KBM-7 (cell line): ENCODE results near the gene RNF38.
"Not testable (repeated sequence)": the region's sequence is repeated elsewhere in the genome, so short reads cannot be mapped to it uniquely, and the experiment has no call there.

ENCODE experiments used
- DNase-seq: peaks from one replicate; pipeline ENCODE4 v3.0.0-alpha.2; 2015
- in situ Hi-C: fragments of 300-500 bp; cut with MboI; formaldehyde crosslinking; loops from 2 replicates; pipeline ENCODE4 v1.14.3; 2020; ENCODE audit warnings: low sequenced_read_pairs, low pct_unique_long_range_greater_than_20kb, mixed read lengths

RNF38 gene

GRCh38 chr9:36345103-36345846 is 54.8 kb downstream of the RNF38 start:
- DNase-seq = no peak
- in situ Hi-C loops = no loop called here

GRCh38 chr9:36341936-36342577 is 58.0 kb downstream of the RNF38 start:
- in situ Hi-C loops = no loop called here
- DNase-seq = no peak

GRCh38 chr9:36337865-36338264 is 62.2 kb downstream of the RNF38 start:
- in situ Hi-C loops = no loop called here
- DNase-seq = no peak

GRCh38 chr9:36337002-36337401 is 63.1 kb downstream of the RNF38 start:
- DNase-seq = no peak
- in situ Hi-C loops = no loop called here

- no peak for DNase-seq
- in situ Hi-C loops = no loop called here
Observed at GRCh38 chr9:36336131-36336907, 63.8 kb downstream of the RNF38 start.

- no peak for DNase-seq
Observed at GRCh38 chr9:36332006-36332405, 68.1 kb downstream of the RNF38 start.

GRCh38 chr9:36328798-36329411 is 71.2 kb downstream of the RNF38 start:
- in situ Hi-C loops = no loop called here

More at GRCh38 chr9:36332006-36332405, 68.1 kb downstream of the RNF38 start:
- in situ Hi-C loops = no loop called here

GRCh38 chr9:36325081-36325828 is 74.8 kb downstream of the RNF38 start:
- DNase-seq = no peak
- in situ Hi-C loops = no loop called here

More at GRCh38 chr9:36328798-36329411, 71.2 kb downstream of the RNF38 start:
- DNase-seq = peak; percentile 78

GRCh38 chr9:36323926-36324325 is 76.1 kb downstream of the RNF38 start:
- in situ Hi-C loops = loop anchor here (25.0 kb wide), 1 partner anchor 112 kb away; no protein-coding TSS in a partner anchor
- DNase-seq = no peak

GRCh38 chr9:36322462-36322861 is 77.6 kb downstream of the RNF38 start:
- in situ Hi-C loops = loop anchor here (25.0 kb wide), 1 partner anchor 110 kb away; no protein-coding TSS in a partner anchor
- no peak for DNase-seq

- DNase-seq = not testable (repeated sequence)
- in situ Hi-C loops = loop anchor here (25.0 kb wide), 1 partner anchor 110 kb away; no protein-coding TSS in a partner anchor
Observed at GRCh38 chr9:36321903-36322302, 78.2 kb downstream of the RNF38 start.

- DNase-seq = no peak
- in situ Hi-C loops = loop anchor here (25.0 kb wide), 1 partner anchor 108 kb away; no protein-coding TSS in a partner anchor
Observed at GRCh38 chr9:36320466-36320865, 79.6 kb downstream of the RNF38 start.

GRCh38 chr9:36319806-36320205 is 80.3 kb downstream of the RNF38 start:
- in situ Hi-C loops = loop anchor here (25.0 kb wide), 1 partner anchor 108 kb away; no protein-coding TSS in a partner anchor
- DNase-seq = no peak

- DNase-seq = no peak
- in situ Hi-C loops = loop anchor here (25.0 kb wide), 1 partner anchor 107 kb away; no protein-coding TSS in a partner anchor
Observed at GRCh38 chr9:36319183-36319582, 80.9 kb downstream of the RNF38 start.

GRCh38 chr9:36318212-36318802 is 81.8 kb downstream of the RNF38 start:
- no peak for DNase-seq
- in situ Hi-C loops = loop anchor here (25.0 kb wide), 1 partner anchor 106 kb away; no protein-coding TSS in a partner anchor

GRCh38 chr9:36317766-36318165 is 82.3 kb downstream of the RNF38 start:
- in situ Hi-C loops = loop anchor here (25.0 kb wide), 1 partner anchor 105 kb away; no protein-coding TSS in a partner anchor
- DNase-seq = no peak

GRCh38 chr9:36316611-36317317 is 83.3 kb downstream of the RNF38 start:
- in situ Hi-C loops = loop anchor here (25.0 kb wide), 1 partner anchor 104 kb away; no protein-coding TSS in a partner anchor
- no peak for DNase-seq
